GM12891 (cell line): ENCODE results near the gene NCKAP5L.

ENCODE experiments used
- POLR2A ChIP-seq: IDR thresholded peaks from 2 replicates; pipeline ENCODE4 v1.6.1; 2011; ENCODE audit warnings: low read depth, low read length, control low read depth
- POU2F2 ChIP-seq: IDR thresholded peaks from 2 replicates; pipeline ENCODE4 v1.6.1; 2011; ENCODE audit warnings: low read depth, mild to moderate bottlenecking, control low read depth, low read length, moderate library complexity

- TF ChIP-seq POLR2A (no peak), POU2F2 (no peak)
Observed at GRCh38 chr12:49797449-49797776, 30.8 kb downstream of the NCKAP5L start.
